T-helper 9 cell (primary cell): ENCODE results near the gene NR4A2.
"Not testable (repeated sequence)": the region's sequence is repeated elsewhere in the genome, so short reads cannot be mapped to it uniquely, and the experiment has no call there.

ENCODE experiments used
- DNase-seq: peaks from one replicate; pipeline ENCODE4 v3.0.0-alpha.2; 2020

Gene NR4A2

GRCh38 chr2:156320486-156321098 is 11.9 kb downstream of the NR4A2 start:
- no peak for DNase-seq

GRCh38 chr2:156319811-156320485 is 12.6 kb downstream of the NR4A2 start:
- DNase-seq, result no peak

GRCh38 chr2:156317631-156318030 is 14.9 kb downstream of the NR4A2 start:
- DNase-seq, result no peak

GRCh38 chr2:156311976-156312375 is 20.5 kb downstream of the NR4A2 start:
- DNase-seq, result no peak

- DNase-seq, result no peak
These were observed 21.7 kb downstream of the NR4A2 start for GRCh38 chr2:156310773-156311172.

- DNase-seq, result no peak
These were observed 22.6 kb downstream of the NR4A2 start for GRCh38 chr2:156309917-156310316.

GRCh38 chr2:156309167-156309566 is 23.4 kb downstream of the NR4A2 start:
- no peak for DNase-seq

GRCh38 chr2:156306821-156307220 is 25.7 kb downstream of the NR4A2 start:
- no peak for DNase-seq

- no peak for DNase-seq
These were observed 27.4 kb downstream of the NR4A2 start for GRCh38 chr2:156305121-156305520.

GRCh38 chr2:156300337-156300736 is 32.2 kb downstream of the NR4A2 start:
- DNase-seq, result no peak

GRCh38 chr2:156294945-156295580 is 37.5 kb downstream of the NR4A2 start:
- no peak for DNase-seq

GRCh38 chr2:156293382-156293781 is 39.1 kb downstream of the NR4A2 start:
- not testable (repeated sequence) for DNase-seq

GRCh38 chr2:156279446-156280150 is 52.9 kb downstream of the NR4A2 start:
- no peak for DNase-seq
